ENCODE data around the gene COL10A1. TPM values are rescaled to one million over a fixed set of nuclear protein-coding genes. Genes with fewer than 3 reads are reported as not detected.

The COL10A1 gene
- total RNA-seq, 2 donors from 2014 or later: not detected

GRCh38 chr6:116094041-116094440 is 31.9 kb downstream of the COL10A1 start:
- peaks cover 20% of the 10 kb centered on the region for H3K36me3 Mint-ChIP-seq (ENCODE audit: low read depth)
- H3K4me1 ChIP-seq (ENCODE audit: control insufficient read depth, insufficient read depth, low read length): no peaks in the 10 kb centered on the region
- H3K36me3 ChIP-seq (ENCODE audit: control insufficient read depth, insufficient read depth, low read length): peaks cover 8% of the 10 kb centered on the region
- no peak overlapping the region for H3K27ac Mint-ChIP-seq
- no peaks in the 10 kb centered on the region for H3K27me3 ChIP-seq (ENCODE audit: control insufficient read depth, insufficient read depth, low read length, poor library complexity, severe bottlenecking)
- peaks cover 44% of the 10 kb centered on the region for H3K9me3 ChIP-seq (ENCODE audit: control insufficient read depth, low read length)
- no peak overlapping the region for H3K4me3 Mint-ChIP-seq
- no peaks in the 10 kb centered on the region for H3K27me3 Mint-ChIP-seq (ENCODE audit: insufficient read depth)
- H3K4me1 Mint-ChIP-seq: peaks cover 14% of the 10 kb centered on the region
- no peak for DNase-seq
- 94 to 100% methylated on average over 6 to 7 of the region's 7 CpGs for WGBS, 2 experiments (ENCODE audit: insufficient coverage in 1 of 2, insufficient read length in 1 of 2)
- H3K27ac ChIP-seq (ENCODE audit: low read depth, low read length): no peak overlapping the region
- no peak overlapping the region for H3K9ac ChIP-seq (ENCODE audit: extremely low read depth, low read length, poor library complexity, severe bottlenecking)
- peak overlapping the region; percentile 58 for H3K4me3 ChIP-seq (ENCODE audit: low read length)
- H3K9me3 Mint-ChIP-seq: peaks cover 28% of the 10 kb centered on the region
- TF ChIP-seq, protein P1, sequence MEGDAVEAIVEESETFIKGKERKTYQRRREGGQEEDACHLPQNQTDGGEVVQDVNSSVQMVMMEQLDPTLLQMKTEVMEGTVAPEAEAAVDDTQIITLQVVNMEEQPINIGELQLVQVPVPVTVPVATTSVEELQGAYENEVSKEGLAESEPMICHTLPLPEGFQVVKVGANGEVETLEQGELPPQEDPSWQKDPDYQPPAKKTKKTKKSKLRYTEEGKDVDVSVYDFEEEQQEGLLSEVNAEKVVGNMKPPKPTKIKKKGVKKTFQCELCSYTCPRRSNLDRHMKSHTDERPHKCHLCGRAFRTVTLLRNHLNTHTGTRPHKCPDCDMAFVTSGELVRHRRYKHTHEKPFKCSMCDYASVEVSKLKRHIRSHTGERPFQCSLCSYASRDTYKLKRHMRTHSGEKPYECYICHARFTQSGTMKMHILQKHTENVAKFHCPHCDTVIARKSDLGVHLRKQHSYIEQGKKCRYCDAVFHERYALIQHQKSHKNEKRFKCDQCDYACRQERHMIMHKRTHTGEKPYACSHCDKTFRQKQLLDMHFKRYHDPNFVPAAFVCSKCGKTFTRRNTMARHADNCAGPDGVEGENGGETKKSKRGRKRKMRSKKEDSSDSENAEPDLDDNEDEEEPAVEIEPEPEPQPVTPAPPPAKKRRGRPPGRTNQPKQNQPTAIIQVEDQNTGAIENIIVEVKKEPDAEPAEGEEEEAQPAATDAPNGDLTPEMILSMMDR (conservative IDR thresholded peaks at IDR 0.05): no peak

- no peaks in the 10 kb centered on the region for H3K36me3 ChIP-seq (ENCODE audit: control insufficient read depth, insufficient read depth, low read length)
- no peaks in the 10 kb centered on the region for H3K4me1 ChIP-seq (ENCODE audit: control insufficient read depth, insufficient read depth, low read length)
- H3K9me3 ChIP-seq (ENCODE audit: control insufficient read depth, low read length): peaks cover 28% of the 10 kb centered on the region
- H3K27ac ChIP-seq (ENCODE audit: low read depth, low read length): no peak overlapping the region
- TF ChIP-seq, protein P1 (conservative IDR thresholded peaks at IDR 0.05): no peak
- H3K27me3 ChIP-seq (ENCODE audit: control insufficient read depth, insufficient read depth, low read length, poor library complexity, severe bottlenecking): no peaks in the 10 kb centered on the region
- 89 to 92% methylated on average over 1 to 2 of the region's 2 CpGs for WGBS, 2 experiments (ENCODE audit: insufficient coverage in 1 of 2, insufficient read length in 1 of 2)
- peaks cover 9% of the 10 kb centered on the region for H3K4me1 Mint-ChIP-seq
- no peak overlapping the region for H3K4me3 Mint-ChIP-seq
- no peak for DNase-seq
- no peak overlapping the region for H3K9ac ChIP-seq (ENCODE audit: extremely low read depth, low read length, poor library complexity, severe bottlenecking)
- peaks cover 12% of the 10 kb centered on the region for H3K9me3 Mint-ChIP-seq
- peaks cover 6% of the 10 kb centered on the region for H3K36me3 Mint-ChIP-seq (ENCODE audit: low read depth)
- H3K27me3 Mint-ChIP-seq (ENCODE audit: insufficient read depth): no peaks in the 10 kb centered on the region
- no peak overlapping the region for H3K4me3 ChIP-seq (ENCODE audit: low read length)
- H3K27ac Mint-ChIP-seq: no peak overlapping the region
Measured at GRCh38 chr6:116090251-116090650, 35.7 kb downstream of the COL10A1 start.

- H3K36me3 ChIP-seq (ENCODE audit: control insufficient read depth, insufficient read depth, low read length): no peaks in the 10 kb centered on the region
- H3K27ac ChIP-seq (ENCODE audit: low read depth, low read length): no peak overlapping the region
- no peaks in the 10 kb centered on the region for H3K27me3 Mint-ChIP-seq (ENCODE audit: insufficient read depth)
- H3K4me1 Mint-ChIP-seq: peaks cover 9% of the 10 kb centered on the region
- H3K9me3 ChIP-seq (ENCODE audit: control insufficient read depth, low read length): peaks cover 15% of the 10 kb centered on the region
- no peaks in the 10 kb centered on the region for H3K4me1 ChIP-seq (ENCODE audit: control insufficient read depth, insufficient read depth, low read length)
- H3K9me3 Mint-ChIP-seq: peaks cover 4% of the 10 kb centered on the region
- H3K9ac ChIP-seq (ENCODE audit: extremely low read depth, low read length, poor library complexity, severe bottlenecking): no peak overlapping the region
- TF ChIP-seq, protein P1 (conservative IDR thresholded peaks at IDR 0.05): no peak
- H3K4me3 ChIP-seq (ENCODE audit: low read length): no peak overlapping the region
- H3K27ac Mint-ChIP-seq: no peak overlapping the region
- DNase-seq: no peak
- no peaks in the 10 kb centered on the region for H3K27me3 ChIP-seq (ENCODE audit: control insufficient read depth, insufficient read depth, low read length, poor library complexity, severe bottlenecking)
- peaks cover 6% of the 10 kb centered on the region for H3K36me3 Mint-ChIP-seq (ENCODE audit: low read depth)
- H3K4me3 Mint-ChIP-seq: no peak overlapping the region
Measured at GRCh38 chr6:116088946-116089345, 37.0 kb downstream of the COL10A1 start.

All from endodermal cell (in vitro differentiated cells).